ENCODE measurements around the gene CFDP1. TPM values are rescaled to one million over a fixed set of nuclear protein-coding genes. Genes with fewer than 3 reads are reported as not detected.

CFDP1 gene
- total and polyA plus RNA-seq, 2 of the 13 experiments (the other 11 are each of a cell fraction or from before 2014, with no cell fraction given) = 78.6 to 153 TPM

DNA sequence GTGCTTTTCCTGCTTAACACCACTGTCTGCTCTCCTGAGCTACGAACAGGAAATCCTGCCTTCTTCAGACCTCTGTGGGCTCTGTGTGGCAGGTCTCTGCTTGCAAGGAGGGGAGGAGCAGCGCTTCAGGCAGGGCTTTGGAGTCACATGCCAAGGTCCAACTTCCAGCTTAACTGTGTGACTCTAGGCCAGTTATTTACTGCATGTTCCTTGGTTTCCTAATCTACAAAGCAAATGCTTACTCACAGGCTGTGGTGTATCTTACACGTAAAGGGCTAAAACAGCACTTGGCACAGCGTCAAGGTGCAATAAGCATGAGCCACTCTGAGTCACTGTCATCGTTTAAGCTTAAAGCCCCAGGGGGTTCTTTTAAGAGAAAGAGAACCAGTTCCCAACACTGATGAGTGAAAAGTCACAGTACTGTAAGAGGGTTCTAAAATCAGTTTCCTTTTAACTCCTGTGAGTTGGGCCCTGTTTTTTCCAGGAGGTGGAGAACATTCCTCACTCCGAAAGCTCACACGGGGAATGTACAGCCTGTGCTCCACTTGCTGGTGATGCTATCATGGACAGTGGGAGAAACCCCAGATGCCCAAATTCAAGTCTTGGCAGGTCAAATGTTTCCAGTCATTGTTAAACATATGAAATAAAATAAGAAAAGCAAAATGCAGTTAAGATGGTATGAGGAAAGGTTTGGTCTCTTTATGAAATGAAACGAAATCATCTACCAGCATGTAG is 127.8 kb downstream of the CFDP1 start (continued):
- TF ChIP-seq, protein P1, sequence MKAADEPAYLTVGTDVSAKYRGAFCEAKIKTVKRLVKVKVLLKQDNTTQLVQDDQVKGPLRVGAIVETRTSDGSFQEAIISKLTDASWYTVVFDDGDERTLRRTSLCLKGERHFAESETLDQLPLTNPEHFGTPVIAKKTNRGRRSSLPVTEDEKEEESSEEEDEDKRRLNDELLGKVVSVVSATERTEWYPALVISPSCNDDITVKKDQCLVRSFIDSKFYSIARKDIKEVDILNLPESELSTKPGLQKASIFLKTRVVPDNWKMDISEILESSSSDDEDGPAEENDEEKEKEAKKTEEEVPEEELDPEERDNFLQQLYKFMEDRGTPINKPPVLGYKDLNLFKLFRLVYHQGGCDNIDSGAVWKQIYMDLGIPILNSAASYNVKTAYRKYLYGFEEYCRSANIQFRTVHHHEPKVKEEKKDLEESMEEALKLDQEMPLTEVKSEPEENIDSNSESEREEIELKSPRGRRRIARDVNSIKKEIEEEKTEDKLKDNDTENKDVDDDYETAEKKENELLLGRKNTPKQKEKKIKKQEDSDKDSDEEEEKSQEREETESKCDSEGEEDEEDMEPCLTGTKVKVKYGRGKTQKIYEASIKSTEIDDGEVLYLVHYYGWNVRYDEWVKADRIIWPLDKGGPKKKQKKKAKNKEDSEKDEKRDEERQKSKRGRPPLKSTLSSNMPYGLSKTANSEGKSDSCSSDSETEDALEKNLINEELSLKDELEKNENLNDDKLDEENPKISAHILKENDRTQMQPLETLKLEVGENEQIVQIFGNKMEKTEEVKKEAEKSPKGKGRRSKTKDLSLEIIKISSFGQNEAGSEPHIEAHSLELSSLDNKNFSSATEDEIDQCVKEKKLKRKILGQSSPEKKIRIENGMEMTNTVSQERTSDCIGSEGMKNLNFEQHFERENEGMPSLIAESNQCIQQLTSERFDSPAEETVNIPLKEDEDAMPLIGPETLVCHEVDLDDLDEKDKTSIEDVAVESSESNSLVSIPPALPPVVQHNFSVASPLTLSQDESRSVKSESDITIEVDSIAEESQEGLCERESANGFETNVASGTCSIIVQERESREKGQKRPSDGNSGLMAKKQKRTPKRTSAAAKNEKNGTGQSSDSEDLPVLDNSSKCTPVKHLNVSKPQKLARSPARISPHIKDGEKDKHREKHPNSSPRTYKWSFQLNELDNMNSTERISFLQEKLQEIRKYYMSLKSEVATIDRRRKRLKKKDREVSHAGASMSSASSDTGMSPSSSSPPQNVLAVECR (CRISPR knock-in tag; IDR thresholded peaks at IDR 0.05; ENCODE audit: borderline replicate concordance) = peak; percentile 66; the same call in 1 of the 2 replicates
- TF ChIP-seq NFYC (CRISPR knock-in tag; IDR thresholded peaks at IDR 0.05) (peak; percentile 46; the same call in 1 of the 2 replicates), MAFK (conservative IDR thresholded peaks at IDR 0.05 in 1 of 2, IDR thresholded peaks at IDR 0.05 in 1 of 2; ENCODE audit: low read length in 2 of 2) (peak; percentile 52 to 89; a peak in 3 of 4 replicates), ZFX (CRISPR knock-in tag; IDR thresholded peaks at IDR 0.05; ENCODE audit: low read depth) (peak; percentile 66), ERF (CRISPR knock-in tag; IDR thresholded peaks at IDR 0.05) (peak; percentile 90; the same call in 1 of the 2 replicates), ZC3H13 (CRISPR knock-in tag; IDR thresholded peaks at IDR 0.05) (no peak), ZNF574 (CRISPR knock-in tag; IDR thresholded peaks at IDR 0.05) (peak; percentile 86), ZNF674 (CRISPR knock-in tag; IDR thresholded peaks at IDR 0.05; ENCODE audit: low read depth) (no peak), NFIB (CRISPR knock-in tag; IDR thresholded peaks at IDR 0.05; ENCODE audit: borderline replicate concordance) (no peak), GATA4 (IDR thresholded peaks at IDR 0.05; ENCODE audit: borderline replicate concordance, low read depth) (peak; percentile 64; the same call in 1 of the 2 replicates), ZSCAN31 (CRISPR knock-in tag; IDR thresholded peaks at IDR 0.05; ENCODE audit: low read depth) (no peak), NCOA1 (CRISPR knock-in tag; IDR thresholded peaks at IDR 0.05) (no peak; the same call in 1 of the 2 replicates), YEATS4 (CRISPR knock-in tag; IDR thresholded peaks at IDR 0.05; ENCODE audit: borderline replicate concordance) (no peak; the same call in 1 of the 2 replicates), ASH2L (IDR thresholded peaks at IDR 0.05; ENCODE audit: insufficient read length, low read depth, low read length) (peak; percentile 92), SALL1 (CRISPR knock-in tag; IDR thresholded peaks at IDR 0.05) (peak; percentile 97), TBL1XR1 (IDR thresholded peaks at IDR 0.05; ENCODE audit: borderline replicate concordance, low read length, partially characterized antibody) (peak; percentile 77), BRCA1 (CRISPR knock-in tag; IDR thresholded peaks at IDR 0.05) (no peak; the same call in 1 of the 2 replicates), SIX4 (CRISPR knock-in tag; IDR thresholded peaks at IDR 0.05) (peak; percentile 70; the same call in 1 of the 2 replicates), KDM3A (CRISPR knock-in tag; IDR thresholded peaks at IDR 0.05; ENCODE audit: low read depth) (peak; percentile 68; the same call in 1 of the 2 replicates), ONECUT2 (CRISPR knock-in tag; IDR thresholded peaks at IDR 0.05) (no peak), ZFP36 (IDR thresholded peaks at IDR 0.05; ENCODE audit: borderline replicate concordance, low read depth, low read length, partially characterized antibody) (no peak), ELF3 (CRISPR knock-in tag; IDR thresholded peaks at IDR 0.05) (peak; percentile 97), KLF9 (CRISPR knock-in tag; IDR thresholded peaks at IDR 0.05; ENCODE audit: low read depth) (no peak; the same call in 1 of the 2 replicates), CCDC6 (CRISPR knock-in tag; IDR thresholded peaks at IDR 0.05) (no peak; the same call in 1 of the 2 replicates)

All from HepG2 (cell line).